ENCODE data around the gene HEPH. TPM values are rescaled to one million over a fixed set of nuclear protein-coding genes. Genes with fewer than 3 reads are reported as not detected.

The HEPH gene
- polyA plus RNA-seq, 2 of the 4 experiments (the other 2 are of a cell fraction) = not detected

- Histone ChIP-seq H3K9me3 (no peaks in the 10 kb centered on the region), H3K4me2 (no peak overlapping the region), H3K4me1 (no peaks in the 10 kb centered on the region), H3K4me3 (no peak overlapping the region), H3K27ac (no peak overlapping the region)
- FAIRE-seq (no peak), DNase-seq (ENCODE audit: low read depth in 1 of 2, low spot score in 1 of 2) (no peak), ATAC-seq (no peak)
- 17% methylated on average over 5 of the region's 5 CpGs for WGBS (ENCODE audit: missing lambda C conversion rate)
- CTCF ChIA-PET = interaction anchor here (1.1 to 1.2 kb wide), 2 partner anchors 525 to 528 kb away, joined by 4 to 6 read pairs; no protein-coding TSS in a partner anchor
- TF ChIP-seq RFX5 (IDR thresholded peaks at IDR 0.05) = no peak
- POLR2A ChIA-PET = no interaction called here
These were observed 39.1 kb downstream of the HEPH start for GRCh38 chrX:66203114-66203513.

- no peak overlapping the region for H3K4me2 ChIP-seq
- H3K9me3 ChIP-seq = no peaks in the 10 kb centered on the region
- no peak overlapping the region for H3K4me3 ChIP-seq
- POLR2A ChIA-PET = no interaction called here
- TF ChIP-seq REST (IDR thresholded peaks at IDR 0.05) (no peak), CBX8 (IDR thresholded peaks at IDR 0.05) (no peak), GATA3 (IDR thresholded peaks at IDR 0.05; ENCODE audit: borderline replicate concordance) (no peak), CEBPB (IDR thresholded peaks at IDR 0.05) (no peak), HES2 (IDR thresholded peaks at IDR 0.05) (no peak), TP53 (CRISPR knock-in tag; IDR thresholded peaks at IDR 0.05) (no peak), MYC (IDR thresholded peaks at IDR 0.05; ENCODE audit: borderline replicate concordance, low read length) (no peak), HOXB5 (CRISPR knock-in tag; IDR thresholded peaks at IDR 0.05) (no peak), KDM5A (IDR thresholded peaks at IDR 0.05) (no peak), HOXA7 (CRISPR knock-in tag; IDR thresholded peaks at IDR 0.05) (no peak), HMGXB4 (CRISPR knock-in tag; IDR thresholded peaks at IDR 0.05; ENCODE audit: borderline replicate concordance) (no peak), SMC3 (IDR thresholded peaks at IDR 0.05) (no peak), ZFP36 (IDR thresholded peaks at IDR 0.05; ENCODE audit: borderline replicate concordance, partially characterized antibody) (no peak), FOSB (CRISPR knock-in tag; IDR thresholded peaks at IDR 0.05) (no peak), MAFK (IDR thresholded peaks at IDR 0.05; ENCODE audit: partially characterized antibody) (no peak), CHD4 (IDR thresholded peaks at IDR 0.05; ENCODE audit: borderline replicate concordance) (no peak), RNF2 (IDR thresholded peaks at IDR 0.05; ENCODE audit: borderline replicate concordance, low read depth) (no peak), POLR2A (IDR thresholded peaks at IDR 0.05; ENCODE audit: low read length) (no peak), HOXB13 (CRISPR knock-in tag; IDR thresholded peaks at IDR 0.05; ENCODE audit: low read depth) (no peak), FOXS1 (CRISPR knock-in tag; IDR thresholded peaks at IDR 0.05) (no peak)
- H3K4me1 ChIP-seq = no peaks in the 10 kb centered on the region
- H3K27ac ChIP-seq = no peak overlapping the region
- FAIRE-seq = no peak
- ATAC-seq = no peak
- no peak for DNase-seq (ENCODE audit: low read depth in 1 of 2, low spot score in 1 of 2)
- 3% methylated on average over 3 of the region's 3 CpGs for WGBS (ENCODE audit: missing lambda C conversion rate)
- CTCF ChIA-PET = no interaction called here
These were observed 57.8 kb downstream of the HEPH start for GRCh38 chrX:66221856-66222255.

Data from A549 (cell line).